GM18951 (cell line): ENCODE measurements around the gene SCPEP1.

ENCODE experiments used
- POLR2A ChIP-seq: IDR thresholded peaks from 4 replicates; pipeline ENCODE4 v1.6.1; 2011; ENCODE audit warnings: mild to moderate bottlenecking; ENCODE audit not compliant: insufficient read length, insufficient read depth; ENCODE audit errors: extremely low read depth
- in situ Hi-C: fragments of 300-500 bp; cut with MboI; formaldehyde crosslinking; loops from one replicate; pipeline ENCODE4 v1.12.0; 2022; ENCODE audit warnings: low sequenced_read_pairs, mixed read lengths, inconsistent platforms; ENCODE audit not compliant: unreplicated experiment

SCPEP1 gene

DNA sequence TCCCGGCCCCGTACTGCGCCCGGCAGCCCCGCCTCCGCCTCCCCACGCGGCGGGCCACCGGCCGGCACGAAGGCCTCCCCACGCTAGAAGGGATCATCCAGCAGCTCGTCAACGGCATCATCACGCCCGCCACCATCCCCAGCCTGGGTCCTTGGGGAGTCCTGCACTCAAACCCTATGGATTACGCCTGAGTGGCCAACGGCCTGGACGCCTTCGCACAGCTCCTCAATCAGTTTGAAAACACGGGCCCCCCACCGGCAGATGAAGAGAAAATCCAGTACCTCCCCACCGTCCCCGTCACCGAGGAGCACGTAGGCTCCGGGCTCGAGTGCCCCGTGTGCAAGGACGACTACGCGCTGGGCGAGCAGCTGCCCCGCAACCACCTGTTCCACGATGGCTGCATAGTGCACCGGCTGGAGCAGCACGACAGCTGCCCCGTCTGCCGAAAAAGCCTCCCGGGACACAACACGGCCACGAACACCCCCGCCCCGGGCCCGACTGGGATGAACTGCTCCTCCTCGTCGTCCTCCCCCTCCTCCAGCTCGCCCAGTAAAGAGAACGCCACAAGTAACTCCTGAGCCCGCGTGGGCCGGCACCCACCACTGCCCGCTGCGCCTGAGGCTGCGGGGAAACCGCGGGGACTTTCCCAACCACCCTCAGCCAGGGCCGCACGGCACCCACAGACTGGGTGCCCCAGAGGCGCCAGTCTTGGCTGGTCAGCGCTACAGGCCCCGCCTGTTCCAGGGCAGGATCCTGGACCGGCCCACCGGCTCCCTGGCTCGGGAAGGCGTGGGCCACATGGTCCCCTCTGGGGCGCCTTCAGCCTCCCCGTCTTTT, 68.2 kb downstream of the SCPEP1 start:
- in situ Hi-C loops = no loop called here
- TF ChIP-seq POLR2A = no peak

DNA sequence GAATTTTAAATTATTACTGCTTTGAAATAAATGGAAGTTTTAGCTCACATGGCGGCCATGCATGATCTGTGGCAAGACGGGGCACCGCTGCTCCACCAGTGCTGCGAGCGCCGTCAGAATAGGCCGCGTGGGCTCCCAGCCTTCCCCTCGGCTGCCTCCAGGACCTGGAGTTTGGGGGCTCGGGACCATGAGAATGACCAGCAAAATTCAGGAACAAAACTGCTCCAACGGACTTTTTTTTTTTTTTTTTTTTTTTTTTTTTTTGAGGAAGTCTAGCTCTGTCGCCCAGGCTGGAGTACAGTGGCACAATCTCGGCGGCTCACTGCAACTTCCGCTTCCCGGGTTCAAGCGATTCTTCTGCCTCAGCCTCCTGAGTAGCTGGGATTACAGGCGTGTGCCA, 68.8 kb downstream of the SCPEP1 start:
- TF ChIP-seq POLR2A = no peak
- in situ Hi-C loops = no loop called here

DNA sequence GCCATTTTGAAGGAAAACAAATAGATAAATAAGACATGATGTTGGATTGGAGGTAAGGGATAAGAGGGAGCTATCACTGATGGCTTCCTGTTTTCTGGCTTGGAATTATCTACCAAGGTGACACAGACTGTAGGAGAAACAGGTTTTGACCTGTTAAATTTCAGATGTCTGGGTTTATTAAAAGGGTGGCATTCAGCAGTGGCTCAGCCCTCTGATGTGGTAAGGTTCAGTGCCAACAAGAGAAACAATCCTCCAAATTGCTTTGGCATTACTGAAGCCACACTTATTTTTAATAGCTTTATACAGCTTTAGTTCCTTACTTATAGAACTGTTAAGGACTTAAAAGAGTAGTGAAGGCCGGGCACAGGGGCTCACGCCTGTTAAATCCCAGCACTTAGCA, 70.2 kb downstream of the SCPEP1 start:
- no peak for TF ChIP-seq POLR2A
- in situ Hi-C loops = no loop called here

DNA sequence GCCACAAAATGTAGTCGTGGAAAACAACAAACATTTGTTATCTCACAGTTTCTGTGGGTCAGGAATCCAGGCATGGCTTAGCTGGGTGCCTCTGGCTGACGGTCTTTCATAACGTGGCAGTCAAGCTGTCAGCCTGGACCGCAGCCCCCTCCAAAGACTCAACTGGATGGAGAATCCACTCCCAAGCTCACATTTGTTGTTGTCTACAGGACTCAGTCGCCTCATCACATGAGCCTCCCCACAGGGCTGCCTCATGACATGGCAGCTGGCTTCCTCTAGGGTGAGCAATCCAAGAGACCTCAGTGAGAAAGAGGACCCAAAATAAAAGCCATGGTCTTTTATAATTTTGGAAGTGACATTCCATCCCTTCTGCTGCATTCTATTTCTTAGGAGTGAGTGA, 72.4 kb downstream of the SCPEP1 start:
- in situ Hi-C loops = no loop called here
- TF ChIP-seq POLR2A = no peak

DNA sequence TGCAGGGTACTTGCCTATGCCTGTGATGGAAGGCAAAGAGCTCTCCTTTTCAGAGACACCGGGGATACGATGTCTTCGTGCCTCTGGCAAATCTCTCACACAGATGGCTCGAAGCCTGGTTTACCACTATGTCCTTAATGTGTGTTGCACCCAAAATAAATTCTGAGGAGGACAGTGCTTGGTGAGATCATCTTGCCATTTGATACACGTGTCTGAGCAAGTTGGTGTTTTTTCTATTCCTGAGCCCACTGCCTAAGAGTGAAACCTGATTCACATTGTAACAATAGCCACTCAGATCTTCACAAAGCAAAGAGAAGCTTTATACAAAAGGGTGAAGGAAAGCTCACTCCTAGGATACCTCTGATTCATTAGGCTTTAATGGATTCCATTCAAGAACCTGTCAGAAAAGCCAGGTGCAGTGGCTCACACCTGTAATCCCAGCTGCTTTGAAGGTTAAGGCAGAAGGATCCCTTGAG, 74.0 kb downstream of the SCPEP1 start:
- in situ Hi-C loops = no loop called here
- no peak for TF ChIP-seq POLR2A
